ENCODE measurements around the gene GLDN.

GRCh38 chr15:51348688-51349087, 7.2 kb downstream of the GLDN start:
- no peak for TF ChIP-seq EZH2 (IDR thresholded peaks at IDR 0.05)
- no peak for TF ChIP-seq POLR2AphosphoS5 (IDR thresholded peaks at IDR 0.05; ENCODE audit: borderline replicate concordance, low read depth, low read length)
- no peak for TF ChIP-seq FOXP2 (optimal IDR thresholded peaks at IDR 0.05; ENCODE audit: control extremely low read depth, extremely low read length, insufficient read depth)
